Prostate gland (tissue), 2 donors: Measurements from ENCODE around the gene CHCHD3.

ENCODE experiments used
- POLR2A ChIP-seq: fragments of 450-650 bp; IDR thresholded peaks from one replicate; pipeline ENCODE4 v1.6.1; 2016; ENCODE audit warnings: antibody characterized with exemption, mild to moderate bottlenecking
- POLR2AphosphoS5 ChIP-seq: sonication (generic); formaldehyde crosslinking; IDR thresholded peaks from one replicate; pipeline ENCODE4 v1.6.1; 2017; ENCODE audit warnings: antibody characterized with exemption
- TF ChIP-seq, protein P1 (sequence below), 4 experiments: fragments of 200-600 bp in 2 of 4; fragments of 450-650 bp in 2 of 4; sonication (generic) in 2 of 4; IDR thresholded peaks; 1 replicate in 3 of 4; 2 replicates in 1 of 4; pipeline ENCODE4 v1.5.1; 2016 to 2019; ENCODE audit warnings: antibody characterized with exemption in 4 of 4, mild to moderate bottlenecking in 2 of 4, moderate library complexity in 2 of 4

GRCh38 chr7:132855901-132856300 is 226.0 kb downstream of the CHCHD3 start:
- TF ChIP-seq, protein P1, sequence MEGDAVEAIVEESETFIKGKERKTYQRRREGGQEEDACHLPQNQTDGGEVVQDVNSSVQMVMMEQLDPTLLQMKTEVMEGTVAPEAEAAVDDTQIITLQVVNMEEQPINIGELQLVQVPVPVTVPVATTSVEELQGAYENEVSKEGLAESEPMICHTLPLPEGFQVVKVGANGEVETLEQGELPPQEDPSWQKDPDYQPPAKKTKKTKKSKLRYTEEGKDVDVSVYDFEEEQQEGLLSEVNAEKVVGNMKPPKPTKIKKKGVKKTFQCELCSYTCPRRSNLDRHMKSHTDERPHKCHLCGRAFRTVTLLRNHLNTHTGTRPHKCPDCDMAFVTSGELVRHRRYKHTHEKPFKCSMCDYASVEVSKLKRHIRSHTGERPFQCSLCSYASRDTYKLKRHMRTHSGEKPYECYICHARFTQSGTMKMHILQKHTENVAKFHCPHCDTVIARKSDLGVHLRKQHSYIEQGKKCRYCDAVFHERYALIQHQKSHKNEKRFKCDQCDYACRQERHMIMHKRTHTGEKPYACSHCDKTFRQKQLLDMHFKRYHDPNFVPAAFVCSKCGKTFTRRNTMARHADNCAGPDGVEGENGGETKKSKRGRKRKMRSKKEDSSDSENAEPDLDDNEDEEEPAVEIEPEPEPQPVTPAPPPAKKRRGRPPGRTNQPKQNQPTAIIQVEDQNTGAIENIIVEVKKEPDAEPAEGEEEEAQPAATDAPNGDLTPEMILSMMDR (IDR thresholded peaks at IDR 0.05): no peak
- TF ChIP-seq POLR2A: no peak
- TF ChIP-seq POLR2AphosphoS5: no peak
